Activated B cell treated with CpG ODN at 0.5 μM for 24 hours (primary cell): ENCODE measurements around the gene FN3KRP. TPM values are rescaled to one million over a fixed set of nuclear protein-coding genes. Genes with fewer than 3 reads are reported as not detected.

Source experiments
- ATAC-seq: fragments of 200-7000 bp; cut with Tn5 transposase; one replicate; pipeline ENCODE4 v1.10.0; 2021; ENCODE audit warnings: low read depth, mild to moderate bottlenecking, moderate library complexity
- CTCF ChIA-PET: fragments of 350-600 bp; sonication (Branson Sonifier 250); formaldehyde crosslinking; loops from one replicate; lab custom pipeline; 2021; ENCODE audit warnings: antibody characterized with exemption; lab: Charles Lee
- POLR2A ChIA-PET: fragments of 350-600 bp; sonication (Branson Sonifier 250); formaldehyde crosslinking; loops from one replicate; lab custom pipeline; 2021; ENCODE audit warnings: antibody characterized with exemption; lab: Charles Lee
- DNase-seq: peaks from one replicate; pipeline ENCODE4 v3.0.0; 2022
- H3K27ac Mint-ChIP-seq: one replicate; pipeline ENCODE4 v1.8.0; 2020; ENCODE audit warnings: mixed read lengths
- H3K27me3 Mint-ChIP-seq: one replicate; pipeline ENCODE4 v1.8.0; 2021; ENCODE audit warnings: mixed read lengths
- H3K36me3 Mint-ChIP-seq: one replicate; pipeline ENCODE4 v1.8.0; 2021; ENCODE audit warnings: low read depth, mixed read lengths
- H3K4me1 Mint-ChIP-seq: one replicate; pipeline ENCODE4 v1.8.0; 2021; ENCODE audit warnings: mixed read lengths
- H3K4me3 Mint-ChIP-seq: one replicate; pipeline ENCODE4 v1.8.0; 2020; ENCODE audit warnings: mild to moderate bottlenecking, mixed read lengths
- H3K9me3 Mint-ChIP-seq: one replicate; pipeline ENCODE4 v1.8.0; 2020; ENCODE audit warnings: mixed read lengths
- CTCF ChIP-seq: fragments of 200-600 bp; IDR thresholded peaks from one replicate; pipeline ENCODE4 v1.8.0; 2022; ENCODE audit warnings: antibody characterized with exemption, mild to moderate bottlenecking
- intact Hi-C: fragments of 100-400 bp; cut with micrococcal nuclease; formaldehyde crosslinking; loops from one replicate; pipeline ENCODE4 v1.15.1; 2024
- total RNA-seq: library from RNA; stranded (reverse); gene quantifications from 2 replicates; pipeline ENCODE4 v1.2.3, GENCODE V29; 2022

Gene FN3KRP
- total RNA-seq, 1 donor from 2014 or later = 28.5 TPM

DNA sequence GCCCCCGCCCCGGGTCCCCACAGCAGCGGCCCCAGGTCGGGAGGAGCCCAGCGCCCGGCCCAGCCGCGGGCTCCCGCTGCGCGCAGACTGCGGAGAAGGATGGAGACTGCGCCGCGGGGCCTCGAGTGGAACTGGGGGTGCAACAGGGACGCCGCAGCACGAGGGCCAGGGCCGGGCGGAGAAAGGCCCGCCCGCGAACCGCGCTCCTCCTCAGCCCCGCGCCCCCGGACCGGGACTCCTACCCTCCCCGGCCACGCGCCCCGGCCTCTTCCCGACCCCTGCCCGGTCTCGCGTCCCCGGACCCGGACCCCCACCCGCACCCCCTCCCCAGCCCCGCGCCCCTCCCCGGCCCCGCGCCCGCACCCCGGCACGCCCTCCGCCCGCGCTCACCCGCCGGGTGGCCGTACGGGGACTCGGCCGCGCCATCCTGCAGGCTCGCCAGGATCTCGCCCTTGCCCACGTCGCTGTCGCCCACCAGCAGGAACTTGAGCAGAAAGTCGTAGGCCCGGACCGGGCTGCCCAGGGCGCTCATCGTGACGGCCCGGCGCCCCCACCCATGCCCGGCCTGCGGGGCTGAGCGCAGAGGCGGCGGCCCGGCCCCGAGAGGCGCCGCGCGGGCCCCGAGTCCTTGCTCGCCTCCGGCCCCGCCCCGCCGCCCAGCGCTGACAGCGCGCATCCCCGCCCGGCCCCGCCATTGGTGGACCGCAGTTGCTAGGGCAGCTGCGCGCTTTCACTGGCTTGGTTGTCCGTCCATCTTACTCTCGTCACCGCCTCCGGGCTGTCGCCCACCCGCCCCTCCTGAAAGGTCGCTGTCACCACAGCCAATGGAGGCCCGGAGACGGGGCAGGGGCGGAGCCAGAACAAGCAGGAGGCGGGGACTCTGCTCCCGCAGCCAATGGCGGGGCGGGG, 18.2 kb upstream of the FN3KRP start, which contains the start of gene RAB40B:
Gene RAB40B (minus strand): TSS at position 634 of the 909 bp plus-strand sequence. CDS start 102 bp downstream, at position 532.
- H3K4me1 Mint-ChIP-seq = peaks cover 16% of the 10 kb centered on the region
- ChIA-PET CTCF (no interaction called here), POLR2A (no interaction called here)
- H3K36me3 Mint-ChIP-seq = peaks cover 5% of the 10 kb centered on the region
- H3K27ac Mint-ChIP-seq = no peak within 1 kb of the TSS
- intact Hi-C loops = loop anchor here (1.0 to 5.0 kb wide), 4 partner anchors 18 to 281 kb away; partner anchors contain the start of genes FN3KRP, HEXD, OGFOD3 and WDR45B
- peaks cover 4% of the 10 kb centered on the region for H3K27me3 Mint-ChIP-seq
- ATAC-seq (peak; percentile 98), DNase-seq (peak; percentile 94)
- peaks cover 10% of the 10 kb centered on the region for H3K9me3 Mint-ChIP-seq
- no peak for TF ChIP-seq CTCF
- peak within 1 kb of the TSS; percentile 82 for H3K4me3 Mint-ChIP-seq

DNA sequence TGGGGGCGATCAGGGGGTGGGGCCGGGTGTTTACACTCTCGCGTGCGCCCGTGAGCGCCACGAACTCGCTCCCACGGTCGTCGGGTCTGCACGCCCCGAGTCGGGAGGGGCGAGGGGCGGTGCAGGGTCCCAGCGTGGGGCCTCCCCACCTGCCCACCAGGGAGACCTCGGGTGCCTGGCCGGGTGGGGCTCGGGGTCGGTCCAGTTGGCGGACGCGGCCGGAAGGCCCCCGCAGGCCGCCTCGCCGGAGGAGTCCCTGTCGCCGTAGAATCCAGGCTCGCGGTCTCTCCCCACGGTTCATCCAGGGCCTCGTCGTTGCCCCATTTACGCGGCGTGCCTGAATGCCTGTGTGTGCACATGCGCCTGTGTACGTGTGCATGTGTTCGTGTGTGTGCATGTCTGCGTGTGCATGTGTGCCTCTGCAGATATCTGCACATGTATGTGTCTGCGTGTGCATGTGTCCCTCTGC, 17.5 kb upstream of the FN3KRP start:
- ATAC-seq = no peak
- ChIA-PET CTCF (no interaction called here), POLR2A (no interaction called here)
- TF ChIP-seq CTCF = no peak
- H3K36me3 Mint-ChIP-seq = peaks cover 4% of the 10 kb centered on the region
- H3K4me1 Mint-ChIP-seq = peaks cover 16% of the 10 kb centered on the region
- H3K9me3 Mint-ChIP-seq = peaks cover 8% of the 10 kb centered on the region
- intact Hi-C loops = loop anchor here (1.0 to 5.0 kb wide), 4 partner anchors 17 to 282 kb away; partner anchors contain the start of genes FN3KRP, HEXD, OGFOD3 and WDR45B
- H3K4me3 Mint-ChIP-seq = peak overlapping the region; percentile 82
- H3K27me3 Mint-ChIP-seq = peaks cover 4% of the 10 kb centered on the region
- no peak overlapping the region for H3K27ac Mint-ChIP-seq
- DNase-seq = no peak

- TF ChIP-seq CTCF = no peak
- Mint-ChIP-seq H3K27ac (no peak overlapping the region), H3K27me3 (peaks cover 4% of the 10 kb centered on the region), H3K4me3 (peak overlapping the region; percentile 82), H3K36me3 (peaks cover 2% of the 10 kb centered on the region), H3K9me3 (peaks cover 4% of the 10 kb centered on the region), H3K4me1 (peaks cover 16% of the 10 kb centered on the region)
- ChIA-PET CTCF (no interaction called here), POLR2A (no interaction called here)
- ATAC-seq (no peak), DNase-seq (no peak)
- intact Hi-C loops = loop anchor here (5.0 kb wide), 1 partner anchor 282 kb away; the partner anchor contains the start of genes HEXD and OGFOD3
Observed at GRCh38 chr17:82699551-82699950, 17.0 kb upstream of the FN3KRP start.

DNA sequence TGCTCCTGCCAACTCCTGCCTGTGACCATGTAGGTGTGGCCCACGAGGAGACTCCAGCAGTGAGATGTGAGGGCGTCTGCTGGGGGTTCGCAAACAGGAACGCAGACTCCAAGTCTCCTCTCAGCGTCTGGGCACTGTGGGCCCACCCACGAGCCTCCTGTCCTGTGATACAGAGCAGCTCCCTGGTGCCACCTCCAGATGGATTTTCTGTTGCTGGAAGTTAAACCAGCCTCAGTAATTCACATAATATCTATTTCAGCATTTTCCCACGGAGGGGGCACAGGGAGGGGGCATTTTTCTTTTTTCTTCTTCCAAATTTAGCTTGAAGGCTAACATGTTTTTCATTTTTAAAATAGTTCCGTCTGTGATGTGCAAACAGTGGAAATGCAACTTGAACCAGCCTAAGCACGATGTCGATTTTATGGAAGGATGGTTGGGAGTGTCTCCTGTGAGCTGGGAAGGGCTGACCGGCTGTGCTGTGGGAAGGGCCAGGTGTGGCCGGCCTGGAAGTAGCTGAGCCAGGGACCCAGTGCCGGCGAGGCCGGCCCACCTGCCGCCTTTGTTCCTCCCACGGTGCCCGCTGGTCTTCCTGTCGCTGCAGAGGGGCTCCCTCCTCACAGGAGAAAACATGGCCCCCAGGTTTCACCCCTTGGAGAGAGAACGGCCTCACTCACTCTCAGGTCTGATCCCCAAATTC, 14.1 kb upstream of the FN3KRP start:
- ATAC-seq (no peak), DNase-seq (no peak)
- no peaks in the 10 kb centered on the region for H3K9me3 Mint-ChIP-seq
- no peaks in the 10 kb centered on the region for H3K36me3 Mint-ChIP-seq
- no peaks in the 10 kb centered on the region for H3K27me3 Mint-ChIP-seq
- no peak for TF ChIP-seq CTCF
- H3K4me1 Mint-ChIP-seq = peaks cover 12% of the 10 kb centered on the region
- CTCF ChIA-PET = no interaction called here
- H3K27ac Mint-ChIP-seq = no peak overlapping the region
- intact Hi-C loops = no loop called here
- POLR2A ChIA-PET = interaction anchor here (0.7 kb wide), 1 partner anchor 54 kb away, joined by 5 read pairs; the partner anchor contains the start of gene WDR45B
- H3K4me3 Mint-ChIP-seq = no peak overlapping the region
